Metanephros (tissue), 1 donor: ENCODE data around the gene C12orf42. TPM values are rescaled to one million over a fixed set of nuclear protein-coding genes. Genes with fewer than 3 reads are reported as not detected.

Source experiments
- total RNA-seq: library from RNA; depleted of rRNA; stranded (reverse); fragments of >200 nt; gene quantifications from one replicate; pipeline ENCODE4 v1.2.3, GENCODE V29; 2014

C12orf42 gene
- 0.29 TPM for total RNA-seq

GRCh38 chr12:103495469-103496456 is at the start of gene C12orf42:
C12orf42 (minus strand) TSS chr12:103495968; CDS start chr12:103478426, 17,542 bp downstream.

Other genes starting within 250 kb of the C12orf42 start
- 3.0 TPM for gene STAB2, start 91.3 kb upstream of the C12orf42 start, total RNA-seq